T-helper 2 cell treated with Interferon-gamma antibody and Interleukin-4, amounts not matched to agents 100 ng/mL and 5 ng/mL, for 36 hours (primary cell): ENCODE data around the gene HHAT. TPM values are rescaled to one million over a fixed set of nuclear protein-coding genes. Genes with fewer than 3 reads are reported as not detected.

ENCODE experiments used
- intact Hi-C: fragments of 100-400 bp; cut with micrococcal nuclease; formaldehyde crosslinking; loops from one replicate; pipeline ENCODE4 v1.15.1; 2023
- total RNA-seq: library from RNA; stranded (reverse); gene quantifications from 2 replicates; pipeline ENCODE4 v1.2.3, GENCODE V29; 2022

The HHAT gene
- total RNA-seq, 1 donor from 2014 or later = 0.73 TPM

DNA sequence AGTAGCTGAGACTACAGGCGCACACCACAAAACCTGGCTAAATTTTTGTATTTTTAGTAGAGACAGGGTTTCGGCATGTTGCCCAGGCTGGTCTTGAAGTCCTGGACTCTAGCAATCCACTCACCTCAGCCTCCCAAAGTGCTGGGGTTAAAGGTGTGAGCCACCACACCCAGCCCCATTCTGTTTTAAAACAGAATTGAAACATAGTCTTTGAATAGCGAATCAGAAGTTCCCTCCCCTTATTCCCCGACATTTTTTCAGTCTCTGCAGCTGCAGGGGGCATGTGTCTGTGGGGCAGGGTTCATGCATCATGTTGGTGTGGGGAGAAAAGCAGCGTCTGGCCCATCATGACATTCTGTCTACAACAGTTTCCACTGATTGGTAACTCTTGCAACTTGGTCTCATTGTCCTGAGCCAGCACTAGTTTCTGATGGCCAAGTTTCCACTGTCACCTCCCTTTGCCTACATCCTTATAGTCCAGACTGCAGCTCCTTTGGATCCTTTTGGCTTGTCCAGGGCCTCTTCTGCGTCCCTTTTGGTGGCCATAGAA is 15.6 kb upstream of the HHAT start:
- intact Hi-C loops = loop anchor here (10.0 kb wide), 1 partner anchor 488 kb away; the partner anchor contains the start of gene UTP25

DNA sequence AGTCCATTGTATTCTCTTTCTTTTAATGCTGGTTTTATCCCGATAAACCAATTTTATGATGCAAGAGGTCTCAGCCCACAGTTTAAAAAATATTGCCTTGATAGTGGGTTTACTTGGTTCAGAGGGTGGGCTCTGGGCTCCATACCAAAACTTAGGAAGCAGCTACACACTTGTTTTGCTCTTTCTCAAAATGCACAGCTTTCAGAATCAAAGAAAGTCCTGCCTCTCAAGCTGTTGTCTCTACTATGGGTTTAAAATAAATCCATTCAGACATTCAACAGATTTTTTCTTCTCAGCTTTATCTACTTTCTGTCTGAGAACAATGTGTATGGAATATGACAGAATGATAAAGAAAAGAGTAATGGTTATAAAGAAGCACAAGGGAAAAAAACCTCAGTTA is 14.8 kb upstream of the HHAT start:
- intact Hi-C loops = loop anchor here (10.0 kb wide), 1 partner anchor 489 kb away; the partner anchor contains the start of gene UTP25

DNA sequence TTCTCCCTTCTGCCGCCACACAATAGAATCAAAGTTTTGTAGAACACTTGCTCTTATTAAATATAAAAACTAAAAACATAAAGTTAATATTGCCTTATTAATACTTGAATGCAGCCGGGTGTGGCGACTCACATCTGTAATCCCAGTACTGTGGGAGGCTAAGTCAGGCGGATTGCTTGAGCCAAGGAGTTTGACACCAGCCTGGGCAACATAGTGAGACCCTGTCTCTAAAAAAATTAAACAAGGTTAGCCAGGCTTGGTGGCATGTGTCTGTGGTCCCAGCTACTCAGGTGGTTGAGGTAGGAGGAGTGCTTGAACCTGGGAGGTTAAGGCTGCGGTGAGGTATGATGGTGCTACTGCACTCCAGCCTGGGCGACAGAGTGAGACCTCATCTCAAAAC is 13.2 kb upstream of the HHAT start:
- intact Hi-C loops = loop anchor here (10.0 kb wide), 1 partner anchor 491 kb away; the partner anchor contains the start of gene UTP25

DNA sequence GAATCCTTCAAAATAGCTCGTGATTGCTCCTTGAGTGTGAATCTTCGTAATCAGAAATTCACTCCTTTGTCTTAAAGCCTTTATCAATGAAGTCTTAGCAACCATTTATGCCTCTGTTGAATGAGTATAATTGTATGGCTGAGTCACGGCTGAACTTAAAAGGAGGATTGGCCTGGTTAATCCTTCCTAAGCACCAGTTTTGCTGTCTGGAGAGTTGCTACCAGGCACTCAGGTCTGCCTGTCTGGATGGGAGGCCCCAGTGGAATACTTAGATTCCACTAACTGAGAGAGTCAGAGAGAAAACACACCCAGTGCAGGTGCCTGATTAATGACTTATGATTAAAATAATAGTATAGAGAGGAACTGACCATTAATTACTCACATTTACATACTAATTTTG is 7.6 kb upstream of the HHAT start:
- intact Hi-C loops = no loop called here

DNA sequence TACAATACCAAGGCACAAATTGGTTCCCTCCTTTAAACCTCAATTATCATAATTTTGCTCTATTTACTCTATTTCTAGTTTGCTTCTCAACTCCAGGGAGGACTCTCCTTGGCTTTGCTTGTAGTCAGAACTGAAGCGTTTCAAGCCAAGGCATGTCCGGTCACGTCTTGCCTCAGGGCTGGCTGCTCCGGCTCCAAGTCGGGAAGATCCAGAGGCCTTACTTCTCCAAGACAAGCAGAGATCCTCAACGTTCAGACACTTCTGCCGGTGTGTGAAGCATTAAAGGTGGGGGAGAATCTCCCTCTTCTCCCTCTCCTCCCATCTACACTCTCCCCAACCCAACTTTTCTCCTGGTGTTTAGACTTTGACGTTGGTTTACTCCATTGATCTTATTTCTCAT is 7.2 kb upstream of the HHAT start:
- intact Hi-C loops = no loop called here

DNA sequence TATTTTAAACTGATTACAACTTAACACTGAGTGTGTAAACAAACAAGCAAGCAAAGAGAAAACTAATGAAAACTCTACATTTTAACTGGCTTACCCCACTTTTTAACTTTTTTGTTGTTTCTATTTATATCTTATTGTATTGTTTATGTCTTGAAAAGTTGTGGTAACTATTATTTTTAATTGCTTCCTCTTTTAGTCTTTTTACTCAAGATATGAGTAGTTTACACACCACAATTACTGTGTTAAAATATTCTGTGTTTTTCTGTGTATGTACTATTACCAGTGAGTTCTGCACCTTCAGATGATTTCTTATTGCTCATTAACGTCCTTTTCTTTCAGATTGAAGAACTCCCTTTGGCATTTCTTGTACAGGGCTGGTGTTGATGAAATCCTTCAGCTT is 4.7 kb upstream of the HHAT start:
- intact Hi-C loops = no loop called here

DNA sequence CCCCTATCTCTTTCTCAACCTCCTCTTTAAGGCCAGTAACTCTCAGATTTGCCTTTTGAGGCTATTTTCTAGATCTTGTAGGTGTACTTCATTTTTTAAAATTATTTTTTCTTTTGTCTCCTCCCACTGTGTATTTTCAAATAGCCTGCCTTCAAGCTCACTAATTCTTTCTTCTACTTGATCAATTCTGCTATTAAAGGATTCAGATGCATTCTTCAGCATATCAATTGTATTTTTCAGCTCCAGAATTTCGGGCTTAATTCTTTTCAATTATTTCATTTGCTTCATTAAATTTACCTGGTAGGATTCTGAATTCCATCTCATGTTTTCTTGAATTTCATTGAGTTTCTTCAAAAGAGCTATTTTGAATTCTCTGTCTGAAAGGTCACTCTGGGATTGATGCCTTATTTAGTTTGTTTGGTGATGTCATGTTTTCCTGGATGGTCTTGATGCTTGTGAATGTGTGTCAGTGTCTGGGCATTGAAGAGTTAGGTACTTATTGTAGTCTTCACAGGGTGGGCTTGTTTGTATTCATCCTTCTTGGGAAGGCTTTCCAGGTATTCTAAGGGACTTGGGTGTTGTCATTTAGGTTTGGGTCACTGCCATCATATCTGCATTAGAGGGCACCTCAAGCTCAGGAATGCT is 3.6 kb upstream of the HHAT start:
- intact Hi-C loops = loop anchor here (5.0 kb wide), 1 partner anchor 47 kb away; no protein-coding TSS in a partner anchor

DNA sequence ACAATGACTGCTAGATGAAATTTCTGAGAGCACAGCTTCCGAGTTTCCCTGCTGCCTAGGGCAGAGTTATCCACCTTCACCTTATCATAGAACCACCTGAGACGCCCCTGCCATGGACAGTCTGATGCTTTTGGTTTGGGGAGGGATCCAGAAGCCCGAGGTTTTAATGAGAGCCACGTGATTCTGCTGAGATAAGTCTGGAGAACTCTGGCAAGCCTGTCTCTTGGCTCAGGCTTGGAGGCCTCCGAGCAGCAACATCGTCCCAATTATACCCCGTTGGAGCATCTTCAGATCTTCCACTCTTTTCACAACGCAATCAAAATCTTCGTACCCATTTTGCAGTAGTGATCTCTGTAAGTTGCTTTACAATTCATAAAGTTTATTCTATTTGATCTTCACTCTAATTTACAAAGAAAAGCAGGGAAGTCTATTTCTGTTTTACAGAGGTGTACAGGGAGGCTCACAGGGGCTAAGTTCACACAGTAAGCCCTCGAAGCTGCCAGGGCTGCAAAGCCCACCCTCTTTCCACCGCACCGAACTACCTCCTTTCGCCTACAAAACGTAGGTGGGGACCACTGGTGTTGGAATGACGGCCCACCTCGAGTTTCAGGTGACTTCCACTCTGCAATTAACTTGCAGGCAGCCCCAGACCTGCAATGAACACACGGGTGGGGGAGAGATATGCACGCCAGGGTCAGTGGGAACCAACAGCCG is 513 bp upstream of the HHAT start:
- intact Hi-C loops = loop anchor here (5.0 kb wide), 1 partner anchor 44 kb away; no protein-coding TSS in a partner anchor

DNA sequence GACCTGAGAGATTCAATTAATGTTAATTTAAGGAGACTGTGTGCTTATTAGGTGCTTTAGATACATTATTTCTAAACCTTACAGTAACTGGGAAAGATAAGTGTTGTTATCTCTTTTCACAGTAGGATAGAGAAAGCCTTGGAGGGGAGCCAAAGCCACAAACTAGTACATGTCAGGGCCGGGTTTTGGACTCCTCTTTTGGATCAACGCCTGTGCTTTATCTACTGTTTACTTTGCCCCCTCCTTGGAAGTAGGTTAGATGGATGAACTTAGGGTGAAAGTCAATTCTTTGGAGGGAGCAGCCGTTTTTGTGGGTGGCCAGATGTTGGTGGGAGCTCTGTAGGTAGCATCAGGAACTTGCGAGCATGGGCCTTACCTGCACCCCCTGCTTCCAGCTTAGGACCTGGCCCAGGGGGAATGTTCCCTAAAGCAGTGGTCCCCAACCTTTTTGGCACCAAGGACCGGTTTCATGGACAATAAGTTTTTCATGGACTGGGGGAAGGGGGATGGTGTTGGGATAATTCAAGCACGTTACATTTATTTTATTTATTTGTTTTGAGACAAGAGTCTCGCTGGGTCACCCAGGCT is 1.7 kb downstream of the HHAT start:
- intact Hi-C loops = no loop called here

DNA sequence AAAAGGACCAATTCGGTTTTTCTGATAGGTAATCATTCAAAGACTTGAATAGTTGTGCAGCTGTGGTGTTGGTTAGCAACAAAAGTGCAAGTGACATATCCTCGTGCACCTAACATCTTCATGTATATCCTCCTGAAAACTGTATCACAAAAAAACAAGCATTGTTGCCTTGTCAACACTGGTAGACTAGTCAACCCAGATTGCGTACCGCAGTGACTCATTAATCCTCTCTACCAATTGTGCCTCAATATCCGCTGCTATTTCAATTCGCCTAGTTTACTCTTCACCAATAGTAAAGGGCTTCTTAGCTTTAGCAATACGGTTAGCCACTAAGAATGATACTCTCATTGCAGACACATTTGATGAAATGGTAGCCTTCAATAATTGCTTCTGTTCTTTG is 3.5 kb downstream of the HHAT start:
- intact Hi-C loops = loop anchor here (1.0 kb wide), 1 partner anchor 8 kb away; no protein-coding TSS in a partner anchor

DNA sequence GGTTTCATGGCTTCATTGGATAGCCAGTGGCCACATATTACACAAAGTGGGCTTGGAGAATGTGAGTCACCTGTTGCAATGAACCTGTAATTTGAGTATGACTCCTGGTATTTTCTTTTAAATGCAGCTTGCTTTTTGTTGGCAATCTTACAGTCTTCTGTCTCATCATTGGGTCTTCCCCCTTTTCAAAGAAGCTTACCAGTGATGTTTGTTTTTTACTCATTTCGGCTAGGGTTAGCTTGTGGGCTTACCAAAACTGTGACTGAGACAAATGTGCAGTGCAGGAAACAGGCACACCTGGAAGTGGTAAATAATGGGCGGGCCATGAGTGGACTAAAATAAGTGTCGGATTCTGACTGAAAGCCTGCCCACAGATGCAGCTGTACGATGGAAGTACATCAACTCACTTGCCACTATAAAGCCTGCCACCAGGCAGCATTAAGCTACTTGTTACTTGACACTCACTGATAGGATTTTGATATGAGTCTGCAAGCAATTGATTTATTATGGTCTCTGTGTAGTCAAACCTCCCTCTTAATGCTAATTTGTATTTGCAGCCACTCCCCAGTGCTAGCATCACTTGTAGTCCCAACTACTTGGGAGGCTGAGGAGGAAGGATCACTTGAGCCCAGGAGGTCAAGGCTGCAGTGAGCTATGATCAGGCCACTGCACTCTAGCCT is 4.2 kb downstream of the HHAT start:
- intact Hi-C loops = loop anchor here (1.0 kb wide), 1 partner anchor 7 kb away; no protein-coding TSS in a partner anchor

DNA sequence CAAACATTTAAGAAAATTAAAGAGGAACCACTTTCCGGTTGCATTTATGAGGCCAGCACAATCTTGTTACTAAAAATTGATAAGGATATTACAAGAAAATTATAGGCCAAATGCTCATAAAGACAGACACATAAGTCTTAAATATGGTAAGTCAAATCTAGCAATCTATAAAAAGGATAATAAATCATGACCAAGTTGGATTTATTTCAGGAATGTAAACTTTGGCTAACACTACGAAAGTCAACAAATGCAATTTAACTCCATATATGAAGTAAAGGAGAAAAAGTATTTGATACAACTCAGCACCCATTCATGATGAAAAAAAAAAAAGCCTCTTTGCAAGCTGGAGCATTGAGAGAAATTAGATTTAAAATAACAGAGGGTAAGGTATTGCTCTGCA is 6.3 kb downstream of the HHAT start:
- intact Hi-C loops = no loop called here

DNA sequence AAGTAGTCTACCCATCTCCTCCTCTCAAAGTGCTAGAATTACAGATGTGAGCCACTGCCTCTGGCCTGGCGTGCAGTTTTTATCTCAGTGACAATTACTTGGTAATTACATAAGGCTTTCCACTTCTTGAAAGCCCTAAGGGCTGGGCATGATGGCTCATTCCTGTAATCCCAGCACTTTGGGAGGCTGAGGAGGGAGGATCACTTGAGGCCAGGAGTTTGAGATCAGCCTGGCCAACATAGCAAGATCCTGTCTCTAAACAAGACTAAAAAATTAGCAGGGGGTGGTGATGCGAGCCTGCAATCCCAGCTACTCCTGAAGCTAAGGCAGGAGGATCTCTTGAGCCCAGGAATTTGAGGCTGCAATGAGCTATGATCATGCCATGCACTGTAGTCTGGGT is 7.7 kb downstream of the HHAT start:
- intact Hi-C loops = no loop called here

DNA sequence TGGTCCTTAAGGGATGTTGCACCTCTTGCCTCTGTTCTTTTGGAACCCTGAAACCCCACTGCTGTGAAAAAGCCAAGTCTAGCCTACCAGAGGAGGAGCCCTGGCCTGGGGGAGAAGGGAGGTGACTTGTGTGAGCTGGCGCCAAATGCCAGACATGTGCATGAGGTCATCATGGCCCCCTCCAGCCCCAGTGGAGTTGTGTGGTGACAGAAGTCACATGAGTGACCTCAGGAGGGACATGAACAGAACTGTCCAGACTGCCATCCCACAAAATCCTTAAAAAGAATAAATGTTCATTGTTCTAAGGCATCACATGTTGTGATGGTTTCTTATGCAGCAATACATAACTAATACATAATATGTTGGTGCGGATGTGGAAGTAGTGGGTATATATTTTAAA is 10.8 kb downstream of the HHAT start:
- intact Hi-C loops = no loop called here

DNA sequence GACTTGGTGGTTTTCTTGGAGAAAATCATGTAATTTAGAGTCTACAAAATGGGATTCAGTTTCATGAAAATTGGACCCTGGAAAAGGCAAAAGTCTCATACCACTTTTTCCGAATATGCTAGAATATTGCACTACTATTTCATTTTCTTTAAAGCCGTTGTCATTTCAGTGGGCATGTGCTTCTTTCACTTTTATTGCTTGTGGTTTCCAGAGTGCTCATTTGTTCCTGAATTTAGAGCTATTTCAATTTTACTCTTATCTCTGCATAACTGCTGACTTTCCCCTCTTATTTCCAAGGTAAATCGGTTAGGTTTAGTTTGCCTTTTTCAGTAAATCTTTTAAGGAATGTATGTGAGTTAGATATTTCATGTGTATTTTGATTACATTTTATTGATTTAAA is 11.6 kb downstream of the HHAT start:
- intact Hi-C loops = loop anchor here (1.0 to 5.0 kb wide), 2 partner anchors 8 to 37 kb away; no protein-coding TSS in a partner anchor

DNA sequence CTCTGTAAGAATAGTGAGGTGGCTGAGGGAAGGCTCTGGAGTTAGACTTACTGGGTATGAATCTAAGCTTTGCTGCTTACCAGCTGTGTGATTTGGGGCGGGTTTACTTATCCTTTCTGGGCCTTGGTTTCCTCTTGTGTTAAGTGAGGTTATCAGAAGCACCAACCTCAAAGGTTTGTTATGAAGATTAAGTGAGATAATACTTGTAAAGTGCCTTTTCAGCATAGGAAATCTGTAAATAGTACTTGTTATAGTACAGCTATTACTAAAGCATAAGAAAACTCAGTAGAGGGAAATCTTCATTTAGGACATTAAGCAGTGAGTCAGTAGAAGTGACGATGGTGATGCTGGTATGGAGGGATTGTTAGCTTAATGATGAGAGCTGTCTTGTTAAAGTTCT is 12.1 kb downstream of the HHAT start:
- intact Hi-C loops = loop anchor here (1.0 to 5.0 kb wide), 2 partner anchors 9 to 36 kb away; no protein-coding TSS in a partner anchor

DNA sequence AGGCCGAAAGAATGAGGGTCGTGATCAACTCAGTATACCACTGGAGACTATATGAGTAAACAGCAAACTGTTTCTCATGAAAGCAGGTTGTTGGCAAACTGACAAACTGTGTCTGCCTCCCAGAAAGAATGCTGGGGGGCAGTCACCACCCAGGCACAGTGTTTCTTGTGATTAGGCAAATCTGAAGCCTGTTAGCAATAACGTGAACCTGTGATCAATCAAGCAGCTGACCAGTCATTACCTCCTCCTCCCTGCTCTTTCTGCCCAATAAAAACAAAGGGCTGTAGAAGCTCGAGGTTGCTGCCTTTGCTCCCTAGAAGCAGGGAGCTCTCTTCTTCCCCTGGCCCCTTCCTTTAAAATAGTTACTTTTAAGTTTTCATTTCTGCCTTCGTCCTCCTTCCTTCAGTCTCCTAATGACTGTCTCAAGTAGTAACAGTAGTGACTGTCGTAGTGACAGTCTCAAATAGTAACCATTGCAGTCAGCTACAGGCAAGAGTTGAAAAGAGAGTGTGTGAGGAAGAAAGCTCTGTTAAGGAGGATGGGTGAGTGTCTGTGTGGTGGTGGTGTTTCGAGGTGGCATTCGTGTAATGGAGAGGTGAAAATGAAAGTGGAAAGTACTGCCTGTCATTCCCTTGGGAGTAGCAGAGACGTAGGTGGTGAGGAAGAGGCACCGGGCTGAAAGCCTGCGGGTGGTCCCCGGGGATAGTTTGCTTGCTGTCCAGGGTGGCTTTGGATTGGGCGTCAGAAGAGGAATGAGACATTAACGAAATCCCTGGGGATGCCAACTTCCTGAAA is 14.5 kb downstream of the HHAT start:
- intact Hi-C loops = loop anchor here (5.0 kb wide), 1 partner anchor 34 kb away; no protein-coding TSS in a partner anchor

DNA sequence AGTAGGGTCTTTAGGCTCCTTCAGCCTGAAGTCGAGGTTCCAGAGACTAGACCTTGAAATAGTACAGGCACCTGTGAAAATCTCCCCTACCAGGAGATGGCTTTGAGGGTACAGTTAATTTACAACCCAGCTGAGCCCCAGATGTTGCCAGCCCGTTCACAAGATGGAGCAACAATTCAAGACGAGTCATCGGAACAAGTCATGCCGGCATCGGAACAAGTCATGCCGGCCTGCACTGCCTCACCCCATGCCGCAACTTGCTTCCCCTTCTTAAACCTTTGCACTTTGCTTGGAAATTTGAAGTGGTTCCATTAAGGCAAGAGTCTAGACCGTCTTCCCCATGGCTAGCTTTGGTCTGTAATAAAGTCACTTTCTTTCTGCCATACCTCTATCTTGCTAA is 16.0 kb downstream of the HHAT start:
- intact Hi-C loops = loop anchor here (5.0 kb wide), 1 partner anchor 33 kb away; no protein-coding TSS in a partner anchor

DNA sequence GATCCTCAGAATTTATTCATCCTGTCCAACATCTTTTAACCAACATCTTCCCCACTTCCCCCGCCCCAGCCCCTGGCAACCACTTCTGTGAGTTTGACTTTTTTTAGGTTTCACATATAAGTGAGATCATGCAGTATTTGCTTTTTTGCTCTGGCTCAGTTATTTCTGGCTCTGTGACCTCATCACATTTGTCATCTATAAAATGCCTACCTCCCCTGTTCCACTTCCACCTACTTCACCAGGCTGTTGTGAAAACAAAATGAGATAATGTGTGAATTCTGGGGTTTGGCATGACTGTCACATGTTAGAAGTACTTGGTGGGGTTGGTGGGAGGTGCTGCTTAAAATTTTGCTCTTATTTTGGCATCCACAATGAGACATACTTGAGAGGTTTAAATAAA is 18.4 kb downstream of the HHAT start:
- intact Hi-C loops = no loop called here

DNA sequence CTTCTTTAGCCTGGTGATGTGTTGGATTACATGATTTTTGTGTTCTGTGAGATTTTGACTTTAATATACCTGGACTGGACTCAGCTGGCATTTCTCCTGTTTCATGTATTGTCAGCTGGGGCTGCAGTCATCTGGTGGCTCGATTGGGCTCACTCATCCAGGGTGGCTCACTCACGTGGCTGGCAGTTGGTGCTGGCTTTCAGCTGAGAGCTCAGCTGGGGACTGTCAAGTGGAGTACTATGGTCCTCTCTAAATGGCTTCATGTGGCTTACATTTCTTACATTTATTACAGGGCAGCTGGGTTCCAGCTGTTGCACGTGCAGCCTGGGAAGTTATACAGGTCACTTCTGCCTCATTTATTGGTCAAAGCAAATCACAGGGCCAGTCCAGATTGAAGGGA is 22.8 kb downstream of the HHAT start:
- intact Hi-C loops = no loop called here
